HepG2 (cell line): ENCODE data around the gene PSD4. TPM values are rescaled to one million over a fixed set of nuclear protein-coding genes. Genes with fewer than 3 reads are reported as not detected.

Source experiments
- FOSL1 ChIP-seq: sonication (generic); formaldehyde crosslinking; IDR thresholded peaks from 2 replicates; pipeline ENCODE4 v1.9.0; 2021; ENCODE audit warnings: missing genetic modification reagents, borderline replicate concordance
- HNF4A ChIP-seq: sonication (generic); formaldehyde crosslinking; IDR thresholded peaks from 2 replicates; pipeline ENCODE4 v1.4.0; 2020; ENCODE audit warnings: missing genetic modification reagents
- SMYD3 ChIP-seq: sonication (generic); formaldehyde crosslinking; IDR thresholded peaks from 2 replicates; pipeline ENCODE4 v1.8.1; 2023; ENCODE audit warnings: mild to moderate bottlenecking, missing genetic modification reagents
- TBX2 ChIP-seq: sonication (generic); formaldehyde crosslinking; IDR thresholded peaks from 2 replicates; pipeline ENCODE4 v1.5.0; 2020; ENCODE audit warnings: missing genetic modification reagents, mild to moderate bottlenecking, borderline replicate concordance
- TGIF2 ChIP-seq: IDR thresholded peaks from 2 replicates; pipeline ENCODE4 v1.6.1; 2016; ENCODE audit warnings: control low read depth, missing compliant biosample characterization
- ZBTB1 ChIP-seq: sonication (generic); formaldehyde crosslinking; IDR thresholded peaks from 2 replicates; pipeline ENCODE4 v1.4.0; 2020; ENCODE audit warnings: missing genetic modification reagents, borderline replicate concordance
- ZBTB20 ChIP-seq: sonication (generic); formaldehyde crosslinking; IDR thresholded peaks from 2 replicates; pipeline ENCODE4 v1.8.1; 2023; ENCODE audit warnings: missing genetic modification reagents, low read depth, mild to moderate bottlenecking, borderline replicate concordance
- ZBTB42 ChIP-seq: sonication (generic); formaldehyde crosslinking; IDR thresholded peaks from 2 replicates; pipeline ENCODE4 v1.5.0; 2020; ENCODE audit warnings: mild to moderate bottlenecking, missing genetic modification reagents
- ZHX2 ChIP-seq, 2 experiments: sonication (generic) in 1 of 2; formaldehyde crosslinking in 1 of 2; IDR thresholded peaks; 2 replicates each; pipeline versions ENCODE4 v1.6.1 to v1.9.0; 2014 to 2022; ENCODE audit warnings: antibody characterized with exemption in 1 of 2, borderline replicate concordance in 1 of 2, inconsistent platforms in 1 of 2, low read depth in 1 of 2, missing genetic modification reagents in 1 of 2
- ZNF337 ChIP-seq: sonication (generic); formaldehyde crosslinking; IDR thresholded peaks from 2 replicates; pipeline ENCODE4 v1.5.1; 2020; ENCODE audit warnings: missing genetic modification reagents, low read depth, mild to moderate bottlenecking, borderline replicate concordance
- ZNF567 ChIP-seq: sonication (generic); formaldehyde crosslinking; IDR thresholded peaks from 2 replicates; pipeline ENCODE4 v1.8.1; 2023; ENCODE audit warnings: mild to moderate bottlenecking, missing genetic modification reagents, borderline replicate concordance
- ZNF879 ChIP-seq: sonication (generic); formaldehyde crosslinking; IDR thresholded peaks from 2 replicates; pipeline ENCODE4 v1.8.1; 2023; ENCODE audit warnings: missing genetic modification reagents
- polyA plus RNA-seq, 8 experiments: library from polyadenylated mRNA; depleted of rRNA in 3 of 8; stranded (reverse) in 7 of 8; unstranded in 1 of 8; fragments of >200 nt; fragmentation: Illumina TruSeq in 4 of 8; extraction: Trizol in 4 of 8; gene quantifications; 2 replicates each; pipeline versions ENCODE4 v1.2.1 to v1.2.3, GENCODE V29; 2011 to 2016; ENCODE audit warnings: low read depth in 4 of 8, missing spikeins in 1 of 8, mixed read lengths in 1 of 8; ENCODE audit not compliant: insufficient read depth in 1 of 8
- total RNA-seq, 5 experiments: library from RNA; depleted of rRNA; stranded (reverse); fragments of >200 nt; fragmentation: Illumina TruSeq; extraction: Trizol; gene quantifications; 2 replicates each; pipeline ENCODE4 v1.2.3, GENCODE V29; 2016; ENCODE audit warnings: low read depth in 1 of 5
- TF ChIP-seq, protein P1 (sequence below): IDR thresholded peaks from 2 replicates; pipeline ENCODE4 v1.4.0; 2020; ENCODE audit warnings: mild to moderate bottlenecking, missing genetic modification reagents
- TF ChIP-seq, protein P2 (sequence below): sonication (generic); formaldehyde crosslinking; IDR thresholded peaks from 2 replicates; pipeline ENCODE4 v1.5.0; 2020; ENCODE audit warnings: missing genetic modification reagents, mild to moderate bottlenecking, borderline replicate concordance

PSD4 gene
- total and polyA plus RNA-seq, 2 of the 13 experiments (the other 11 are each of a cell fraction or from before 2014, with no cell fraction given), result 5.8 to 9.4 TPM

- peak; percentile 77; the same call in 1 of the 2 replicates for TF ChIP-seq ZBTB20
- TF ChIP-seq, protein P1, sequence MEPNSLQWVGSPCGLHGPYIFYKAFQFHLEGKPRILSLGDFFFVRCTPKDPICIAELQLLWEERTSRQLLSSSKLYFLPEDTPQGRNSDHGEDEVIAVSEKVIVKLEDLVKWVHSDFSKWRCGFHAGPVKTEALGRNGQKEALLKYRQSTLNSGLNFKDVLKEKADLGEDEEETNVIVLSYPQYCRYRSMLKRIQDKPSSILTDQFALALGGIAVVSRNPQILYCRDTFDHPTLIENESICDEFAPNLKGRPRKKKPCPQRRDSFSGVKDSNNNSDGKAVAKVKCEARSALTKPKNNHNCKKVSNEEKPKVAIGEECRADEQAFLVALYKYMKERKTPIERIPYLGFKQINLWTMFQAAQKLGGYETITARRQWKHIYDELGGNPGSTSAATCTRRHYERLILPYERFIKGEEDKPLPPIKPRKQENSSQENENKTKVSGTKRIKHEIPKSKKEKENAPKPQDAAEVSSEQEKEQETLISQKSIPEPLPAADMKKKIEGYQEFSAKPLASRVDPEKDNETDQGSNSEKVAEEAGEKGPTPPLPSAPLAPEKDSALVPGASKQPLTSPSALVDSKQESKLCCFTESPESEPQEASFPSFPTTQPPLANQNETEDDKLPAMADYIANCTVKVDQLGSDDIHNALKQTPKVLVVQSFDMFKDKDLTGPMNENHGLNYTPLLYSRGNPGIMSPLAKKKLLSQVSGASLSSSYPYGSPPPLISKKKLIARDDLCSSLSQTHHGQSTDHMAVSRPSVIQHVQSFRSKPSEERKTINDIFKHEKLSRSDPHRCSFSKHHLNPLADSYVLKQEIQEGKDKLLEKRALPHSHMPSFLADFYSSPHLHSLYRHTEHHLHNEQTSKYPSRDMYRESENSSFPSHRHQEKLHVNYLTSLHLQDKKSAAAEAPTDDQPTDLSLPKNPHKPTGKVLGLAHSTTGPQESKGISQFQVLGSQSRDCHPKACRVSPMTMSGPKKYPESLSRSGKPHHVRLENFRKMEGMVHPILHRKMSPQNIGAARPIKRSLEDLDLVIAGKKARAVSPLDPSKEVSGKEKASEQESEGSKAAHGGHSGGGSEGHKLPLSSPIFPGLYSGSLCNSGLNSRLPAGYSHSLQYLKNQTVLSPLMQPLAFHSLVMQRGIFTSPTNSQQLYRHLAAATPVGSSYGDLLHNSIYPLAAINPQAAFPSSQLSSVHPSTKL (CRISPR knock-in tag), result peak; percentile 67
- TF ChIP-seq TBX2 (CRISPR knock-in tag), result peak; percentile 85; the same call in 1 of the 2 replicates
- no peak; the same call in 1 of the 2 replicates for TF ChIP-seq ZBTB42 (CRISPR knock-in tag)
- TF ChIP-seq ZNF567 (CRISPR knock-in tag), result no peak
- TF ChIP-seq, protein P2, sequence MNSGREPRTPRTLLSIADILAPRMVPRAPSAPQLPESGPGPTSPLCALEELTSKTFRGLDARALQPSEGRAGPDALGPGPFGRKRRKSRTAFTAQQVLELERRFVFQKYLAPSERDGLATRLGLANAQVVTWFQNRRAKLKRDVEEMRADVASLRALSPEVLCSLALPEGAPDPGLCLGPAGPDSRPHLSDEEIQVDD (CRISPR knock-in tag), result no peak
- TF ChIP-seq ZNF879 (CRISPR knock-in tag), result no peak
- peak; percentile 52; the same call in 1 of the 2 replicates for TF ChIP-seq HNF4A (CRISPR knock-in tag)
- no peak for TF ChIP-seq SMYD3 (CRISPR knock-in tag)
- TF ChIP-seq TGIF2 (CRISPR knock-in tag), result no peak
- TF ChIP-seq FOSL1 (CRISPR knock-in tag), result no peak
- TF ChIP-seq ZHX2 (IDR thresholded peaks at IDR 0.05; ENCODE audit: low read depth), result no peak
- no peak for TF ChIP-seq ZHX2 (CRISPR knock-in tag; IDR thresholded peaks at IDR 0.05; ENCODE audit: borderline replicate concordance)
- no peak for TF ChIP-seq ZBTB1 (CRISPR knock-in tag)
- no peak for TF ChIP-seq ZNF337 (CRISPR knock-in tag)
These were observed 46.3 kb downstream of the PSD4 start (continued) for GRCh38 chr2:113219889-113220641.
